Heart left ventricle (tissue), 16 donors: ENCODE data around the gene FSD1. TPM values are rescaled to one million over a fixed set of nuclear protein-coding genes. Genes with fewer than 3 reads are reported as not detected.

Experiments
- ATAC-seq, 4 donors: fragments of 200-7000 bp; cut with Tn5 transposase; one replicate each; pipeline ENCODE4 v1.9.1; 2020 to 2022; ENCODE audit warnings: moderate library complexity in 4 of 4, mild to moderate bottlenecking in 3 of 4, moderate number of reproducible peaks in 1 of 4
- DNase-seq, 5 donors: peaks; one replicate each; pipeline ENCODE4 v3.0.0-alpha.2; 2020
- H3K27ac ChIP-seq, 12 donors: fragments of 200-600 bp; sonication (generic) in 4 of 12; one replicate each; pipeline versions ENCODE4 v1.5.0 to v1.8.0; 2016 to 2022; ENCODE audit warnings: mild to moderate bottlenecking in 2 of 12
- H3K27me3 ChIP-seq, 9 donors: fragments of 200-600 bp; sonication (generic) in 2 of 9; one replicate each; pipeline versions ENCODE4 v1.5.1 to v1.8.0; 2016 to 2022; ENCODE audit warnings: mild to moderate bottlenecking in 3 of 9
- H3K36me3 ChIP-seq, 9 donors: fragments of 200-600 bp; sonication (generic) in 2 of 9; one replicate each; pipeline versions ENCODE4 v1.5.0 to v1.8.0; 2018 to 2022; ENCODE audit warnings: mild to moderate bottlenecking in 2 of 9
- H3K4me1 ChIP-seq, 12 donors: fragments of 200-600 bp; sonication (generic) in 4 of 12; one replicate each; pipeline versions ENCODE4 v1.5.0 to v1.8.0; 2016 to 2022; ENCODE audit warnings: mild to moderate bottlenecking in 3 of 12
- H3K4me3 ChIP-seq, 12 donors: fragments of 200-600 bp; sonication (generic) in 4 of 12; one replicate each; pipeline versions ENCODE4 v1.5.0 to v1.8.0; 2017 to 2022; ENCODE audit warnings: mild to moderate bottlenecking in 9 of 12, moderate library complexity in 4 of 12
- H3K9me3 ChIP-seq, 12 donors: fragments of 200-600 bp; sonication (generic) in 4 of 12; one replicate each; pipeline versions ENCODE4 v1.5.0 to v1.8.0; 2016 to 2022; ENCODE audit warnings: mild to moderate bottlenecking in 1 of 12
- CTCF ChIP-seq, 12 donors: fragments of 200-600 bp; sonication (generic) in 4 of 12; IDR thresholded peaks; one replicate each; pipeline versions ENCODE4 v1.5.0 to v1.8.0; 2018 to 2022; ENCODE audit warnings: antibody characterized with exemption in 12 of 12, mild to moderate bottlenecking in 5 of 12
- POLR2A ChIP-seq, 2 donors: fragments of 450-650 bp; IDR thresholded peaks; one replicate each; pipeline ENCODE4 v1.6.1; 2017; ENCODE audit warnings: antibody characterized with exemption in 2 of 2, mild to moderate bottlenecking in 2 of 2, moderate library complexity in 2 of 2
- WGBS, 4 donors: extraction: QIAGEN DNeasy Blood & Tissue Kit in 2 of 4; methylation state at CpG; one replicate each; pipeline versions ENCODE4 v1.1.5 to v1.1.7; 2013 to 2018; 5-methylcytosine and 5-hydroxymethylcytosine counted together
- intact Hi-C, 10 donors: fragments of 100-400 bp; cut with DNase I; formaldehyde crosslinking; loops; one replicate each; pipeline versions ENCODE4 v1.11.1 to v1.14.2; 2022
- polyA plus RNA-seq, 2 donors: library from polyadenylated mRNA; stranded (reverse); fragments of 200-250 nt; gene quantifications; one replicate each; pipeline ENCODE4 v1.2.3, GENCODE V29; 2013
- total RNA-seq, 9 donors: library from RNA; depleted of rRNA in 2 of 9; stranded (reverse); fragments of >200 nt in 2 of 9; fragmentation: NEBNext Ultra II Directional in 3 of 9; extraction: Animal tissue kit (Norgen Biotek cat#: 25700) in 3 of 9; gene quantifications; one replicate each; pipeline versions ENCODE4 v1.1.0 to v1.2.4, GENCODE V29; 2016 to 2023
- donor health status: ischemic (EF 13 %, LVEDD 7.1; RV severe dilation, severe dysfunction).
- donor health status: healthy with polysubstance abuse.
- donor health status: DM: no; HTN: yes; CAD: no.
- donor health status: DM: no; HTN: no; CAD: no.
- donor health status: ischemic (EF 25% LVEDD 6.9; RV normal size, moderate dysfunction).
- donor health status: ischemic (EF 25% LVEDD 5.7; RV mildly dilated, moderate dysfunction).
- donor health status: healthy.
- donor health status: DM: yes; HTN: yes; CAD: no.
- donor health status: ischemic (EF 35%, LVEDD 5.7; RV mildly dilated, moderate dysfunction).
- donor health status: nonischemic (EF 11% LVEDD 7.7; RV severe dilation, severe dysfunction).
- donor health status: DM: yes; HTN: yes; CAD: no.
- donor health status: PGD.
- donor health status: ischemic (EF 29% LVEDD 5.4; RV normal size, mild dysfunction).
- donor health status: nonischemic (EF 23%, LVEDD 6.1; RV moderate dilation, normal function).

The FSD1 gene
- total and polyA plus RNA-seq, 11 donors: 0.04 to 1.2 TPM; not detected in 9

GRCh38 chr19:4352701-4353121 is 48.3 kb downstream of the FSD1 start:
- H3K27ac ChIP-seq: no peak overlapping the region
- intact Hi-C loops: loop anchor here (2.0 to 10.0 kb wide), 3 partner anchors 85 to 88 kb away; no protein-coding TSS in a partner anchor
- no peaks in the 10 kb centered on the region for H3K27me3 ChIP-seq
- peak in 3 of 4 donors; percentile 41 to 54 (median 54) for ATAC-seq
- H3K4me3 ChIP-seq: no peak overlapping the region
- peak; percentile 54 to 94 (median 86) for TF ChIP-seq CTCF (IDR thresholded peaks at IDR 0.05)
- no peak for TF ChIP-seq POLR2A (IDR thresholded peaks at IDR 0.05)
- H3K36me3 ChIP-seq: peaks cover 0 to 12% (median 4%) of the 10 kb centered on the region in 9 donors
- DNase-seq: no peak
- 33 to 68% (median 43%) methylated on average over 9 of the region's 9 CpGs for WGBS, 4 donors
- H3K4me1 ChIP-seq: peaks cover 0 to 11% (median 0%) of the 10 kb centered on the region in 12 donors
- H3K9me3 ChIP-seq: no peaks in the 10 kb centered on the region

GRCh38 chr19:4354282-4354681 is 49.9 kb downstream of the FSD1 start:
- intact Hi-C loops: loop anchor here in 8 of 10 donors (5.0 to 10.0 kb wide), 2 partner anchors 87 to 89 kb away; no protein-coding TSS in a partner anchor
- peaks cover 0 to 11% (median 0%) of the 10 kb centered on the region in 12 donors for H3K4me1 ChIP-seq

GRCh38 chr19:4354897-4355296 is 50.5 kb downstream of the FSD1 start:
- Histone ChIP-seq H3K27ac (no peak overlapping the region), H3K36me3 (peaks cover 0 to 23% (median 9%) of the 10 kb centered on the region in 9 donors), H3K9me3 (no peaks in the 10 kb centered on the region), H3K27me3 (no peaks in the 10 kb centered on the region), H3K4me3 (no peak overlapping the region), H3K4me1 (peaks cover 0 to 11% (median 0%) of the 10 kb centered on the region in 12 donors)
- ATAC-seq: no peak
- TF ChIP-seq POLR2A (IDR thresholded peaks at IDR 0.05) (no peak), CTCF (IDR thresholded peaks at IDR 0.05) (no peak)
- no peak for DNase-seq
- 82 to 91% (median 87%) methylated on average over 10 to 17 of the region's 17 CpGs for WGBS, 4 donors
- intact Hi-C loops: loop anchor here in 8 of 10 donors (5.0 to 10.0 kb wide), 2 partner anchors 88 to 90 kb away; no protein-coding TSS in a partner anchor

More at GRCh38 chr19:4354282-4354681, 49.9 kb downstream of the FSD1 start:
- DNase-seq (no peak), ATAC-seq (no peak)
- no peaks in the 10 kb centered on the region for H3K9me3 ChIP-seq
- H3K4me3 ChIP-seq: no peak overlapping the region
- WGBS, 4 donors: 86 to 90% (median 88%) methylated on average over 9 to 12 of the region's 12 CpGs
- no peak for TF ChIP-seq CTCF (IDR thresholded peaks at IDR 0.05)
- TF ChIP-seq POLR2A (IDR thresholded peaks at IDR 0.05): no peak
- no peaks in the 10 kb centered on the region for H3K27me3 ChIP-seq
- no peak overlapping the region for H3K27ac ChIP-seq
- peaks cover 0 to 17% (median 6%) of the 10 kb centered on the region in 9 donors for H3K36me3 ChIP-seq

- intact Hi-C loops: loop anchor here in 1 of 10 donors (10.0 kb wide), 1 partner anchor 92 kb away; no protein-coding TSS in a partner anchor
- ATAC-seq (no peak), DNase-seq (no peak)
- Histone ChIP-seq H3K36me3 (peaks cover 0 to 47% (median 31%) of the 10 kb centered on the region in 9 donors), H3K9me3 (no peaks in the 10 kb centered on the region), H3K27ac (no peak overlapping the region), H3K27me3 (no peaks in the 10 kb centered on the region), H3K4me3 (no peak overlapping the region), H3K4me1 (peaks cover 0 to 2% (median 0%) of the 10 kb centered on the region in 12 donors)
- TF ChIP-seq POLR2A (IDR thresholded peaks at IDR 0.05) (no peak), CTCF (IDR thresholded peaks at IDR 0.05) (no peak)
- 82 to 84% (median 83%) methylated on average over 14 to 23 of the region's 23 CpGs for WGBS, 4 donors
Measured at GRCh38 chr19:4357095-4357797, 52.8 kb downstream of the FSD1 start.
